ENCODE measurements around the gene CATSPERD. TPM values are rescaled to one million over a fixed set of nuclear protein-coding genes. Genes with fewer than 3 reads are reported as not detected.

CATSPERD gene
- total RNA-seq, 1 experiment from 2014 or later, result not detected

GRCh38 chr19:5772416-5772815 lies 52.0 kb downstream of the CATSPERD start:
- H3K4ac ChIP-seq (ENCODE audit: low read depth, low read length), result no peak overlapping the region
- no peaks in the 10 kb centered on the region for H3K23me2 ChIP-seq (ENCODE audit: insufficient read length, low read depth, low read length, poor library complexity, severe bottlenecking)
- H2AK5ac ChIP-seq (ENCODE audit: insufficient read length, low read length), result no peak overlapping the region
- no peak overlapping the region for H2BK20ac ChIP-seq (ENCODE audit: low read depth, low read length, poor library complexity, severe bottlenecking)
- H3K4me1 ChIP-seq (ENCODE audit: insufficient read depth, low read length), result no peaks in the 10 kb centered on the region
- H3K56ac ChIP-seq (ENCODE audit: insufficient read length, low read depth, low read length), result no peak overlapping the region
- no peak overlapping the region for H3K14ac ChIP-seq (ENCODE audit: insufficient read depth, low read length)
- no peaks in the 10 kb centered on the region for H3K79me1 ChIP-seq (ENCODE audit: insufficient read depth, low read depth, low read length, poor library complexity, severe bottlenecking)
- H3K27me3 Mint-ChIP-seq (ENCODE audit: low read depth), result peaks cover 20% of the 10 kb centered on the region
- TF ChIP-seq CTCF (conservative IDR thresholded peaks at IDR 0.05), result no peak
- H3K9me3 Mint-ChIP-seq, result no peaks in the 10 kb centered on the region
- no peak overlapping the region for H3K4me2 ChIP-seq (ENCODE audit: insufficient read depth, insufficient read length, low read length)
- H2BK120ac ChIP-seq (ENCODE audit: low read depth, low read length, poor library complexity, severe bottlenecking), result no peak overlapping the region
- H4K5ac ChIP-seq (ENCODE audit: insufficient read length, low read depth, low read length), result no peak overlapping the region
- H3K27me3 ChIP-seq (ENCODE audit: insufficient read depth, low read length), result no peaks in the 10 kb centered on the region
- no peak overlapping the region for H3K4me3 Mint-ChIP-seq
- H3K36me3 Mint-ChIP-seq (ENCODE audit: insufficient read depth in 1 of 3, low read depth in 3 of 3), result no peaks in the 10 kb centered on the region
- no peak overlapping the region for H4K91ac ChIP-seq (ENCODE audit: insufficient read length, low read depth, low read length)
- no peaks in the 10 kb centered on the region for H3K4me1 Mint-ChIP-seq
- no peak overlapping the region for H3T11ph ChIP-seq (ENCODE audit: low read length)
- H3K9ac ChIP-seq (ENCODE audit: extremely low read depth, insufficient read length, low read length), result no peak overlapping the region
- no CpG with 5 or more reads among the region's 19 CpGs for WGBS (ENCODE audit: extremely low coverage, insufficient read length, low lambda C conversion rate)
- no peak overlapping the region for H3K27ac ChIP-seq (ENCODE audit: insufficient read length, low read depth, low read length)
- no peak for DNase-seq
- H4K20me1 ChIP-seq (ENCODE audit: control insufficient read depth, insufficient read depth, insufficient read length), result no peaks in the 10 kb centered on the region
- H3K79me2 ChIP-seq (ENCODE audit: insufficient read depth, low read length), result no peaks in the 10 kb centered on the region
- no peak overlapping the region for H2AFZ ChIP-seq (ENCODE audit: low read length)
- no peaks in the 10 kb centered on the region for H3K9me3 ChIP-seq (ENCODE audit: control insufficient read depth, low read depth, low read length)
- H3K23ac ChIP-seq (ENCODE audit: insufficient read length, low read depth, low read length), result no peak overlapping the region
- no peak overlapping the region for H3K27ac Mint-ChIP-seq
- no peak overlapping the region for H2BK12ac ChIP-seq (ENCODE audit: insufficient read length, low read depth, low read length)
- no peak overlapping the region for H2BK15ac ChIP-seq (ENCODE audit: low read depth, low read length)
- H3K18ac ChIP-seq (ENCODE audit: insufficient read length, low read depth, low read length), result no peak overlapping the region
- H2BK5ac ChIP-seq (ENCODE audit: insufficient read length, low read length), result no peak overlapping the region
- H4K8ac ChIP-seq (replicated peaks; ENCODE audit: insufficient read length, low read depth, low read length), result no peak overlapping the region

All from H9 (cell line).